ENCODE measurements around the gene PROC.

- TF ChIP-seq CTCF (IDR thresholded peaks at IDR 0.05; ENCODE audit: low read depth, low read length) (no peak), EZH2phosphoT487 (IDR thresholded peaks at IDR 0.05; ENCODE audit: low read depth) (no peak)
These were observed 13.0 kb upstream of the PROC start for GRCh38 chr2:127405255-127405610.
